Stimulated activated CD8-positive, alpha-beta memory T cell treated with anti-CD3 and anti-CD28 coated beads, Interleukin-15, amount 100 ng/mL, for 1 hour (primary cell): ENCODE data around the gene MYOM1.
"Not testable (repeated sequence)": the region's sequence is repeated elsewhere in the genome, so short reads cannot be mapped to it uniquely, and the experiment has no call there.

ENCODE experiments used
- DNase-seq: peaks from one replicate; pipeline ENCODE4 v3.0.0-alpha.2; 2020; ENCODE audit warnings: low read depth

MYOM1 gene

GRCh38 chr18:3055186-3055728, 164.5 kb downstream of the MYOM1 start:
- no peak for DNase-seq

DNA sequence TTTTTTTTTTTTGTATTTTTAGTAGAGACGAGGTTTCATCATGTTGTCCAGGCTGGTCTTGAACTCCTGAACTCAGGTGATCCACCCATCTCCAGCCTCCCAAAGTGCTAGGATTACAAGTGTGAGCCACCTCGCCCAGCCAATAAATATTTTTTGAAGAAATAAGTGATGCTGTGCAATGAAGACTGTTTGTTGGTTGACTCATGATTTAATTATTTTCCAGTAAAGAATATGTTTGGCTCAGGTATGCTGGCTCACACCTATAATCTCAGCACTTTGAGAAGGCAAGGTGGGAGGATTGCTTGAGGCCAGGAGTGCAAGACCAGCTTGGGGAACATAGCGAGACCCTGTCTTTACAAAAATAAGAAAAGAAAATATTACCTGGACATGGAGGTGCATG, 165.0 kb downstream of the MYOM1 start:
- no peak for DNase-seq

- DNase-seq, result no peak
Measured at GRCh38 chr18:3054214-3054613, 165.6 kb downstream of the MYOM1 start.

GRCh38 chr18:3053081-3053480, 166.7 kb downstream of the MYOM1 start:
- DNase-seq, result no peak

GRCh38 chr18:3052411-3052758, 167.4 kb downstream of the MYOM1 start:
- no peak for DNase-seq

- no peak for DNase-seq
Measured at GRCh38 chr18:3051718-3052410, 167.9 kb downstream of the MYOM1 start.

DNA sequence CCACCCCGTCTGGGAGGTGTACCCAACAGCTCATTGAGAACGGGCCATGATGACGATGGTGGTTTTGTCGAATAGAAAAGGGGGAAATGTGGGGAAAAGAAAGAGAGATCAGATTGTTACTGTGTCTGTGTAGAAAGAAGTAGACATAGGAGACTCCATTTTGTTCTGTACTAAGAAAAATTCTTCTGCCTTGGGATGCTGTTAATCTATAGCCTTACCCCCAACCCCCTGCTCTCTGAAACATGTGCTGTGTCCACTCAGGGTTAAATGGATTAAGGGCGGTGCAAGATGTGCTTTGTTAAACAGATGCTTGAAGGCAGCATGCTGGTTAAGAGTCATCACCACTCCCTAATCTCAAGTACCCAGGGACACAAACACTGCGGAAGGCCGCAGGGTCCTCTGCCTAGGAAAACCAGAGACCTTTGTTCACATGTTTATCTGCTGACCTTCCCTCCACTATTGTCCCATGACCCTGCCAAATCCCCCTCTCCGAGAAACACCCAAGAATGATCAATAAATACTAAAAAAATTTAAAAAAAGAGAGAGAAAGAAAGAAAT, 169.8 kb downstream of the MYOM1 start:
- DNase-seq, result not testable (repeated sequence)

- DNase-seq, result no peak
Measured at GRCh38 chr18:3048820-3049349, 170.9 kb downstream of the MYOM1 start.

DNA sequence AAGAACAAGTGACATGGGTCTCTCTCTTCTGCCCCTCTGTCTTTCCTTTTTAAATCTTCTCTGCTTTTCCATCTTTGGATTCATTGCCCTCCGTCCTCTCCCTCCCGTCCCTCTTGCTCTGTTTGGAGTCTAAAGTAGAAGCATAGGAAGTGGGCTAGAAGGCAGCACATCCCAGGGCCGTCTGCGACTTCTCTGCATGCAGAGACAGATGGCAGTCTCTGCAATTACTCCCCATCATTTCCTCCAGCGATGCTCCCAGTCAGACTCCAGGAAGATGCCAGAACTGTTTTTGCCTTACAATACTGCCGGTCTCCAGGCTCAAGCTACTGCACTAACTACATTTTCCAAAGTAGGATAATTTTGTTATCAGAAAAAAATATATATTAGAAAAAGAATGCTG, 171.6 kb downstream of the MYOM1 start:
- DNase-seq, result no peak

GRCh38 chr18:3046216-3046808, 173.5 kb downstream of the MYOM1 start:
- no peak for DNase-seq

GRCh38 chr18:3044931-3045698, 174.7 kb downstream of the MYOM1 start:
- no peak for DNase-seq

- DNase-seq, result no peak
Measured at GRCh38 chr18:3042379-3042778, 177.4 kb downstream of the MYOM1 start.

- no peak for DNase-seq
Measured at GRCh38 chr18:3041843-3042242, 177.9 kb downstream of the MYOM1 start.

DNA sequence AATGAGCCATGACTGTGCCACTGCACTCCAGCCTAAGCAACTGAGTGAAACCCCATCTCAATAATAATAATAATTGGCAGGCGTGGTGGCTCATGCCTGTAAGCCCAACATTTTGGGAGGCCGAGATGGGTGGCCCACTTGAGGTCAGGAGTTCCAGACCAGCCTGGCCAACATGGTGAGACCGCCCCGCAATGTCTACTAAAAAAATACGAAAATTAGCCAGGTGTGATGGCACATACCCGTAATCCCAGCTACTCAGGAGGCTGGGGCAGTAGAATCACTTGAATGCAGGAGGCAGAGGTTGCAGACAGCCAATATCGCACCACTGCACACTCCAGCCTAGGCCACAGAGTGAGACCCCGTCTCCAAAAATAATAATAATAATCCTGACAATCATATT, 178.9 kb downstream of the MYOM1 start:
- no peak for DNase-seq

DNA sequence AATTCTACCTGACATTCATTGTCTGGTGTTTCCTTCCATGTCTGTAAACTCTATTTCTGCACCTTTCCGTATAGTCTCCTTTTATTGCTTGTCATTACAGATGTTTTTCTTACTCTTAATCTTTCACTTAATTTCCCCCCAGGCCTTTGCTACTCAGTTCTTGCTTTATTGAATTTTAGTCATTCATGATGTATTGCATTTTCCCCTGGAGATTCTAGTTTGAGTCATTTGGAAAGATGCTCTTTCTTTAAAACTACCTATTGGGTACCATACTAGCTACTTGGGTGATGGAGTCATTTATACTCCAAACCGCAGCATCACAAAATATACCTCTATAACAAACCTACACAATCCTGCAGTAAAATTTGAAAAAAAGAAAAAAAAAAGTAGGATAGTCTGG, 179.6 kb downstream of the MYOM1 start:
- DNase-seq, result no peak

GRCh38 chr18:3037423-3037915, 182.3 kb downstream of the MYOM1 start:
- DNase-seq, result no peak

GRCh38 chr18:3036108-3036507, 183.7 kb downstream of the MYOM1 start:
- DNase-seq, result no peak

GRCh38 chr18:3035635-3036034, 184.1 kb downstream of the MYOM1 start:
- DNase-seq, result no peak

- DNase-seq, result no peak
Measured at GRCh38 chr18:3032721-3033120, 187.0 kb downstream of the MYOM1 start.

DNA sequence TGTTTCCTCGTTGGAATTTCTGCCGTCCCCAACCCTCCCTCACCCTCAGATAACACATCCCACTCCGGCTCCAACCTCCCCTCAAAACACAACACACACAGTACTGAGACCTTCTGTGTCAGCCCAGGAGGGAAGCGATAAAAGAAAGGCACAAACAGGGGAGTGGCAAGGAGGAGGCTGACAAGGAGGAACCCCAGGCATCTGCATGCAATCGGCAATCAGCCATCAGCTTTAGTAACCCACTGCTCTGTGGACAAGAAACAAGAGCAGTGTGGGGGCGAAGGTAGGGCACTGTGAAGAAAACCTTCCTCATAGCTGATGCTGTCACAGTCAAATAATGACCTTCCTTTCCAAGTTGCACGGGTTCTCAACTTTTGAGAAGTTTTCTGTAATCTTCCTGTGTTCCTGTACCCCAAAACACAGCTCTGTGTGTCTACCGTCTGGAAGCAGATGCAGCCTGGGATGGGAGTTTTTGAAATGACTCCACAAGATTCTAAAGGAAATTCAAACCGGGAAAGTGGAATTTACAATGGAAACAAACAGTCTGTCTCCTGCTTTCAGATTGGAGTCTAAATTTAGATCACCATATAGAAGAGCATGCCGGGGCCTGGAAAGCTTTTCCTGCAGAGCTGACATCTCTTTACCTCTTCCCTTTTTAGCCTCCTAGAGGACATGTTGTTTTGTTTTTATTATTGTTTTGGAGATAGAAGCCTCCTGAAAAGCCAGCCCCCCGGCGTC, 190.4 kb downstream of the MYOM1 start:
- no peak for DNase-seq

GRCh38 chr18:3028115-3028514, 191.7 kb downstream of the MYOM1 start:
- not testable (repeated sequence) for DNase-seq
